ENCODE measurements around the gene CPNE5. TPM values are rescaled to one million over a fixed set of nuclear protein-coding genes. Genes with fewer than 3 reads are reported as not detected.
A peak's percentile ranks its signal among the peaks of the same experiment; 100 is the strongest.

Gene CPNE5
- total and polyA plus RNA-seq, 2 of the 4 experiments (the other 2 are of a cell fraction): 0.07 TPM; not detected in 1

- Histone ChIP-seq H3K9me3 (ENCODE audit: control insufficient read depth, insufficient read depth, low read length) (peaks cover 3% of the 10 kb centered on the region), H4K20me1 (ENCODE audit: insufficient read depth, low read length) (no peaks in the 10 kb centered on the region), H3K14ac (replicated peaks; ENCODE audit: low read depth, low read length) (no peak overlapping the region), H3K79me1 (ENCODE audit: low read depth in 1 of 2, low read length in 2 of 2) (no peaks in the 10 kb centered on the region), H2BK5ac (ENCODE audit: low read depth, low read length, poor library complexity, severe bottlenecking) (no peak overlapping the region), H3K27me3 (ENCODE audit: control insufficient read depth, insufficient read depth, low read length) (peaks cover 21% of the 10 kb centered on the region), H3K27ac (ENCODE audit: insufficient read depth, low read length) (no peak overlapping the region), H2AFZ (replicated peaks; ENCODE audit: low read length, poor library complexity) (peak overlapping the region; percentile 48), H2BK15ac (ENCODE audit: low read depth, low read length) (no peak overlapping the region), H3K4me2 (ENCODE audit: low read depth, low read length) (no peak overlapping the region), H3K36me3 (ENCODE audit: control insufficient read depth, insufficient read depth, low read length) (no peaks in the 10 kb centered on the region), H2BK120ac (ENCODE audit: low read depth, low read length) (no peak overlapping the region), H3K4me3 (ENCODE audit: insufficient read depth, low read depth, low read length) (no peak overlapping the region), H3K18ac (ENCODE audit: low read depth, low read length) (no peak overlapping the region), H3K4me1 (ENCODE audit: control insufficient read depth, insufficient read depth, low read length) (no peaks in the 10 kb centered on the region), H2BK20ac (ENCODE audit: low read depth, low read length) (no peak overlapping the region), H3K23ac (ENCODE audit: low read depth, low read length) (no peak overlapping the region), H4K8ac (ENCODE audit: low read depth in 2 of 2, low read length in 2 of 2) (no peak overlapping the region), H2AK5ac (ENCODE audit: low read depth, low read length) (no peak overlapping the region), H2AK9ac (replicated peaks; ENCODE audit: low read depth, low read length, poor library complexity) (no peak overlapping the region), H4K5ac (ENCODE audit: low read depth, low read length) (no peak overlapping the region), H3K56ac (ENCODE audit: extremely low read depth, insufficient read depth, low read length) (no peak overlapping the region), H3K4ac (ENCODE audit: low read depth, low read length) (no peak overlapping the region), H4K91ac (ENCODE audit: insufficient read depth, low read depth, low read length) (no peak overlapping the region), H3K9ac (ENCODE audit: low read depth, low read length) (no peak overlapping the region), H3K9me1 (ENCODE audit: insufficient read depth, low read length) (peaks cover 3% of the 10 kb centered on the region; the same call in 1 of the 2 replicates)
- intact Hi-C loops (cut with micrococcal nuclease) (no loop called here), in situ Hi-C loops (cut with MboI; ENCODE audit: low sequenced_read_pairs) (no loop called here), dilution Hi-C loops (cut with HindIII; ENCODE audit: low sequenced_read_pairs, unreplicated experiment) (no loop called here)
- no TSS peak for BruUV-seq (replicated peaks)
- 60% methylated on average over 7 of the region's 7 CpGs; no CpG with 5 or more reads in 1 of the 2 experiments for WGBS, 2 experiments (ENCODE audit: extremely low coverage in 2 of 2, insufficient read length in 1 of 2)
- no peak for TF ChIP-seq FOS (IDR thresholded peaks at IDR 0.05; ENCODE audit: low read depth, low read length)
- no peak for TF ChIP-seq CEBPB (IDR thresholded peaks at IDR 0.05; ENCODE audit: low read depth, low read length)
- TF ChIP-seq SMC3 (IDR thresholded peaks at IDR 0.05; ENCODE audit: low read depth, low read length): no peak
- no peak for TF ChIP-seq NFE2L2 (IDR thresholded peaks at IDR 0.05; ENCODE audit: low read depth, low read length)
- no peak for TF ChIP-seq USF2 (IDR thresholded peaks at IDR 0.05; ENCODE audit: low read depth, low read length)
- ATAC-seq (ENCODE audit: low read depth) (no peak), DNase-seq (no peak)
- ChIA-PET CTCF (no interaction called here), POLR2A (ENCODE audit: unreplicated experiment) (no interaction called here)
These were observed 139.9 kb downstream of the CPNE5 start for GRCh38 chr6:36699348-36699747.
